Adrenal gland (tissue), 12 donors: ENCODE results near the gene EXOC3L2. TPM values are rescaled to one million over a fixed set of nuclear protein-coding genes. Genes with fewer than 3 reads are reported as not detected.

Experiments
- DNase-seq, 7 donors: peaks; one replicate each; pipeline ENCODE4 v3.0.0-alpha.2; 2019 to 2020
- H3K27ac ChIP-seq, 5 donors: fragments of 200-600 bp; sonication (generic) in 4 of 5; 1 replicate in 3 of 5; 2 replicates in 2 of 5; pipeline versions ENCODE4 v1.5.1 to v1.8.0; 2016 to 2020; ENCODE audit warnings: mild to moderate bottlenecking in 1 of 5
- H3K27me3 ChIP-seq: fragments of 200-600 bp; 2 replicates; pipeline ENCODE4 v1.8.0; 2021
- H3K36me3 ChIP-seq, 2 donors: fragments of 200-600 bp; replicated peaks in 1 of 2; 1 replicate in 1 of 2; 2 replicates in 1 of 2; pipeline versions ENCODE4 v1.5.1 to v1.8.0; 2018 to 2022
- H3K4me1 ChIP-seq, 2 donors: fragments of 200-600 bp; replicated peaks in 1 of 2; 1 replicate in 1 of 2; 2 replicates in 1 of 2; pipeline versions ENCODE4 v1.5.1 to v1.8.0; 2018 to 2021
- H3K4me3 ChIP-seq, 4 donors: fragments of 200-600 bp; sonication (generic) in 3 of 4; one replicate each; pipeline ENCODE4 v1.5.1; 2016 to 2018
- H3K9me3 ChIP-seq, 3 donors: fragments of 200-600 bp; sonication (generic) in 1 of 3; replicated peaks in 1 of 3; 1 replicate in 2 of 3; 2 replicates in 1 of 3; pipeline versions ENCODE4 v1.5.1 to v1.8.0; 2016 to 2021
- POLR2A ChIP-seq, 2 donors: fragments of 450-650 bp; IDR thresholded peaks; one replicate each; pipeline ENCODE4 v1.6.1; 2017; ENCODE audit warnings: antibody characterized with exemption in 2 of 2, mild to moderate bottlenecking in 2 of 2, moderate library complexity in 1 of 2
- WGBS, 4 donors: extraction: QIAGEN DNeasy Blood & Tissue Kit in 2 of 4; methylation state at CpG; one replicate each; pipeline versions ENCODE4 v1.1.5 to v1.1.7; 2013 to 2017; 5-methylcytosine and 5-hydroxymethylcytosine counted together
- intact Hi-C, 2 donors: fragments of 100-400 bp; cut with DNase I; formaldehyde crosslinking; loops; one replicate each; pipeline versions ENCODE4 v1.14.1 to v1.15.0; 2022 to 2023
- polyA plus RNA-seq, 3 donors: library from polyadenylated mRNA; stranded (reverse); fragments of 200-250 nt in 2 of 3; fragments of 350-450 nt in 1 of 3; fragmentation: Illumina TruSeq in 1 of 3; extraction: RNeasy Lipid Tissue Mini Kit (QIAGEN cat#74804) in 1 of 3; gene quantifications; one replicate each; pipeline ENCODE4 v1.2.3, GENCODE V29; 2013 to 2014
- total RNA-seq, 9 donors: library from RNA; depleted of rRNA in 4 of 9; stranded (reverse); fragments of >200 nt in 4 of 9; fragments of 120-200 nt in 1 of 9; fragmentation: NEBNext Ultra II Directional in 1 of 9; extraction: Animal tissue kit (Norgen Biotek cat#: 25700) in 1 of 9; gene quantifications; one replicate each; pipeline versions ENCODE4 v1.1.0 to v1.2.4, GENCODE V29; 2013 to 2023
- TF ChIP-seq, protein P1 (sequence below), 6 experiments: fragments of 450-650 bp in 4 of 6; fragments of 200-600 bp in 2 of 6; sonication (generic) in 1 of 6; IDR thresholded peaks; 1 replicate in 5 of 6; 2 replicates in 1 of 6; pipeline versions ENCODE4 v1.5.1 to v1.8.0; 2016 to 2021; ENCODE audit warnings: antibody characterized with exemption in 6 of 6, mild to moderate bottlenecking in 2 of 6, moderate library complexity in 1 of 6
- donor health status: healthy with polysubstance abuse.
- donor health status: Bipolar disorder and iron deficiency.
- donor health status: DM: yes; HTN: yes; CAD: no.
- donor health status: DM: no; HTN: no; CAD: no.
- donor health status: DM: no; HTN: no; CAD: no.
- donor health status: DM: yes; HTN: yes; CAD: no.

Gene EXOC3L2
- total and polyA plus RNA-seq, 12 donors, result 2.1 to 26.4 (median 16.3) TPM

DNA sequence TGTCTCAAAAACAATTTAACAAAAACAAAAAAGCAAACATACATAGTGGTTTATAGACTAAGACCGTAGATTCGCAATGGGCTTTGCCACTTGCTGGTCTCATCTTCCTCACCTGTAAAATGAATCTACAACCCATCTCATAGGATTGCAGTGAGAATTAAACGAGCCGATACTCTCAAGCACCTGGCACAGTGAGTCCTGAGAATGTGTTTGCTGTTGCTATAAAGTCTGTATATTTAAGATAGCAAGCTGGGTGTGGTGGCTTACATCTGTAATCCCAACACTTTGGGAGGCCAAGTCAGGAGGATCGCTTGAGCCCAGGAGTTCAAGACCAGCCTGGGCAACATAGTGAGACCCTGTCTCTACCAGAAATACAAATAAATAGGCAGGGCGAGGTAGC lies 22.5 kb downstream of the EXOC3L2 start:
- Histone ChIP-seq H3K36me3 (no peaks in the 10 kb centered on the region), H3K9me3 (no peaks in the 10 kb centered on the region), H3K27me3 (no peaks in the 10 kb centered on the region), H3K4me1 (no peaks in the 10 kb centered on the region), H3K27ac (no peak overlapping the region), H3K4me3 (no peak overlapping the region)
- intact Hi-C loops, result no loop called here
- TF ChIP-seq POLR2A (IDR thresholded peaks at IDR 0.05), result no peak
- TF ChIP-seq, protein P1, sequence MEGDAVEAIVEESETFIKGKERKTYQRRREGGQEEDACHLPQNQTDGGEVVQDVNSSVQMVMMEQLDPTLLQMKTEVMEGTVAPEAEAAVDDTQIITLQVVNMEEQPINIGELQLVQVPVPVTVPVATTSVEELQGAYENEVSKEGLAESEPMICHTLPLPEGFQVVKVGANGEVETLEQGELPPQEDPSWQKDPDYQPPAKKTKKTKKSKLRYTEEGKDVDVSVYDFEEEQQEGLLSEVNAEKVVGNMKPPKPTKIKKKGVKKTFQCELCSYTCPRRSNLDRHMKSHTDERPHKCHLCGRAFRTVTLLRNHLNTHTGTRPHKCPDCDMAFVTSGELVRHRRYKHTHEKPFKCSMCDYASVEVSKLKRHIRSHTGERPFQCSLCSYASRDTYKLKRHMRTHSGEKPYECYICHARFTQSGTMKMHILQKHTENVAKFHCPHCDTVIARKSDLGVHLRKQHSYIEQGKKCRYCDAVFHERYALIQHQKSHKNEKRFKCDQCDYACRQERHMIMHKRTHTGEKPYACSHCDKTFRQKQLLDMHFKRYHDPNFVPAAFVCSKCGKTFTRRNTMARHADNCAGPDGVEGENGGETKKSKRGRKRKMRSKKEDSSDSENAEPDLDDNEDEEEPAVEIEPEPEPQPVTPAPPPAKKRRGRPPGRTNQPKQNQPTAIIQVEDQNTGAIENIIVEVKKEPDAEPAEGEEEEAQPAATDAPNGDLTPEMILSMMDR (IDR thresholded peaks at IDR 0.05), result no peak
- 82 to 96% (median 93%) methylated on average over 6 of the region's 6 CpGs for WGBS, 4 donors
- DNase-seq, result no peak

DNA sequence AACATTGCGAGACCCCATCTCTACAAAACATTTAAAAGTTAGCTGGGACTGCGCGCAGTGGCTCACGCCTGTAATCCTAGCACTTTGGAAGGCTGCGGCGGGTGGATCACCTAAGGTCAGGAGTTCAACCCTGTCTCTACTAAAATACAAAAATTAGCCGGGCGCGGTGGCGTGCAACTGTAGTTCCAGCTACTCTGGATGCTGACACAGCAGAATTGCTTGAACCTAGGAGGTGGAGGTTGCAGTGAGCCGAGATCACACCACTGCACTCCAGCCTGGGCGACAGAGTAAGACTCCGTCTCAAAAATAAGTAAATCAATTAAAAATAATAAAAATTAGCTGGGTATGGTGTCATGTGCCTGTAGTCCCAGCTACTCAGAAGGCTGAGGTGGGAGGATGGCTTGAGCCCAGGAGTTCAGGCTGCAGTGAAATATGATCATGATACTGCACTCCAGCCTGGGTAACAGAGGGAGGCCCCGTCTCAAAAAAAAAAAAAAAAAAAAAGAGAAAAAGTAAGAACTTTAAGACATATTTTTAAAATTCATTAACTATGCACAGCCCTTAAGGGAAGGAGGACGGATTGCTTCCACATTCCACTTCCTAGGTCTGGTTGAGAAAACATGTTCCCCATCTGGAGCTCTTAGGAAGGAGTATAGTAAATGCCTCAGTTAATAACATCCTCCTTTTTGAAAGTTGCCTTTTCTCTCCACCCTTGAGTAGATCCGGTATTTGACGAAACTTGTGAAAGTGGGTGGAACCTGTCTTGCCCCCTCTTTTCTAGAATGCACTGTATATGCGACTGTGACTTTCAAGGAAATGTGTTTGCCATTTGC lies 26.1 kb downstream of the EXOC3L2 start:
- intact Hi-C loops, result no loop called here
- H3K27me3 ChIP-seq, result peaks cover 9% of the 10 kb centered on the region
- H3K27ac ChIP-seq, result no peak overlapping the region
- no peaks in the 10 kb centered on the region for H3K9me3 ChIP-seq
- TF ChIP-seq POLR2A (IDR thresholded peaks at IDR 0.05), result no peak
- TF ChIP-seq, protein P1 (IDR thresholded peaks at IDR 0.05), result no peak
- H3K4me3 ChIP-seq, result no peak overlapping the region
- H3K36me3 ChIP-seq, result no peaks in the 10 kb centered on the region
- no peak for DNase-seq
- peaks cover 0 to 11% of the 10 kb centered on the region in 2 donors for H3K4me1 ChIP-seq
- 64 to 79% (median 73%) methylated on average over 18 of the region's 18 CpGs for WGBS, 4 donors

DNA sequence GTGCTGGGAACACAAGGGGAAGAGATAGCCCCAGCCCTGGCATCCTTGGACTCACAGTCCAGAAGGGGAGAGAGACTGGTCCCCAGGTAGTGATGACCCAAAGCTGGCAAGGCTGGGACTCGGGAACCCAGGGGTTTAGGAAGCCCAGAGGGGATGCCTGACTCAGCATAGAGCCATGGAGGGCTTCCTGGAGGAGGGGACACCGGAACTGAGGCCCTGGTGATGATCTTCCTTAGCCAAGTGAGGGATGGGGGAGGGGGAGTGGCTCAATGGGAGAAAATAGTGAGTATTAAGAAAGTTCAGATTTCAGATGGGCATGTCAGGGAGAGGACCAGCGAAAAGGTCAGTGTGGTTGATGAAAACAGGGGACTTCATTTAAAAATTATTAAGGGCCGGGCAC lies 26.8 kb downstream of the EXOC3L2 start:
- H3K4me1 ChIP-seq, result peaks cover 0 to 11% of the 10 kb centered on the region in 2 donors
- no peaks in the 10 kb centered on the region for H3K9me3 ChIP-seq
- DNase-seq, result no peak
- peak overlapping the region in 1 of 5 donors; percentile 59 for H3K27ac ChIP-seq
- WGBS, 4 donors, result 63 to 72% (median 66%) methylated on average over 4 of the region's 4 CpGs
- peaks cover 9% of the 10 kb centered on the region for H3K27me3 ChIP-seq
- H3K4me3 ChIP-seq, result no peak overlapping the region
- TF ChIP-seq, protein P1 (IDR thresholded peaks at IDR 0.05), result no peak
- TF ChIP-seq POLR2A (IDR thresholded peaks at IDR 0.05), result no peak
- H3K36me3 ChIP-seq, result no peaks in the 10 kb centered on the region
- intact Hi-C loops, result no loop called here

DNA sequence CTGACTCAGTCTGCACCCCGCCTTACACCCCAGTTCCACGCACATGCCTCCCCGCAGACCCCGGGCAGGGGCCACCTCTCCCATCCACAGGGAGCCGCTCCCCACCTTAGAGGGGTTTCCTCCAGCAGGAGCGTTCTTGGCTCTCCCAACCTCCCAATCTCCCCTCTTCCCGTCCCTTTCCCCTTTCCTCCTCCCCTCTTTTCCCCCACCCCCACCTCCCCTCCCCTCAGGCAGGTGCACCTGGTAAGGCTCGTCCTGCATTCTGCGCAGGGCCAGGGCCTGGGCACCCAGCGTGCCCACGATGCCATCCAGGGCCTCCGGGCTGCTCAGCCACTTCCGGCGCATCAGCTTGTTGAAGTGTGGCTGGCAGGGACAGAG lies 27.3 kb downstream of the EXOC3L2 start:
- H3K9me3 ChIP-seq, result no peaks in the 10 kb centered on the region
- intact Hi-C loops, result no loop called here
- H3K4me1 ChIP-seq, result peaks cover 0 to 11% of the 10 kb centered on the region in 2 donors
- peaks cover 9% of the 10 kb centered on the region for H3K27me3 ChIP-seq
- WGBS, 4 donors, result 49 to 68% (median 58%) methylated on average over 11 to 14 of the region's 14 CpGs
- H3K36me3 ChIP-seq, result no peaks in the 10 kb centered on the region
- no peak for DNase-seq
- H3K27ac ChIP-seq, result peak overlapping the region in 1 of 5 donors; percentile 59
- H3K4me3 ChIP-seq, result no peak overlapping the region
- TF ChIP-seq, protein P1 (IDR thresholded peaks at IDR 0.05), result no peak
